Brain pericyte (primary cell): ENCODE data around the gene RPAP2.
"Not testable (repeated sequence)": the region's sequence is repeated elsewhere in the genome, so short reads cannot be mapped to it uniquely, and the experiment has no call there.

Experiments
- DNase-seq: peaks from one replicate; pipeline ENCODE4 v3.0.0-alpha.2; 2012; ENCODE audit warnings: low read depth, low spot score

The RPAP2 gene

DNA sequence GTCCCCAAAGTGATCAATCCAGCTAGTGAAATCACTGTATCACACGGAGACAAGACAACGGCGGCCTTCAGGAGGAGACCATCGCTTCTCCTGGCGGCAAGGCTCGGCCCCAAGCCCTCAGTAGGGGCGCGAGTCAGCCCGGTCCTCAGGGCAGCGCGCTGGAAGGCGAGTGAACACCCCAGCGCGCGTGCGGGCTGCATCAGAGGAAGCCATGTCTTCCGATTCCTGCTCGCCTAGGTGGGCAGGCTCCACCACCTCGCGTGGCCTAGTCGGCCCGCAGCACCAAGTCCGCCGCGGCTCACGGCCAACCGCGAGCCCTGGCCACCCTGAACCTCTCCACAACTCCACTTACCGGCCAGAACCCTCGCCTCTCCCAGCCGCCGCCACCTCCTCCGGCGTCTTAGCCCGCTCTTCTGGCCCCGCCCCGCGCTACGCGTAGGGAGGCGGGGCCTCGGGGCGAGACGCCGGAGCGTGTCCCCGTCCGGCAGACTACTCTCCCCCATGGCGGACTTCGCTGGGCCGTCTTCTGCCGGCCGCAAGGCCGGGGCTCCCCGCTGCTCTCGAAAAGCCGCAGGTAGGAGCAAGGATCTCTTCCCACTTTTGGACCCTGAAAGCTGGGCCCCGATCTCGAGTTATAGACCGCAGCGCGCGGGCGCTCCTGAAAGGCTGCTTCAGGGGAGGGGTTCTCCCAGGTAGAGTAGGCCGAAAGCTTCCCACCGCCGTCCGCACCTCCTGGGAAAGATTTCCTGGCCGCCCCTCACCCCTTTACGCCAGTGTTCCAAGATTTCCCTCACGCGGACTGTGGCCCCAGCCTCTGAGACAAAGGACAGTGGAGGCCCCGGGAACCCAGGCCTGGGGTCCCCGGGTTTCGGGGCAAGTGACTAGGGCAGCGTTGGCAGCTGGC is at the start of gene RPAP2, which contains the start of gene GLMN:
TSS of gene RPAP2 (plus strand) at position 487 of the 904 bp plus-strand sequence. CDS start at position 502, 15 bp downstream.
TSS of gene GLMN (minus strand) at position 415 of the 904 bp plus-strand sequence. CDS start 988 bp downstream, outside the sequence.
- peak; percentile 72 for DNase-seq

DNA sequence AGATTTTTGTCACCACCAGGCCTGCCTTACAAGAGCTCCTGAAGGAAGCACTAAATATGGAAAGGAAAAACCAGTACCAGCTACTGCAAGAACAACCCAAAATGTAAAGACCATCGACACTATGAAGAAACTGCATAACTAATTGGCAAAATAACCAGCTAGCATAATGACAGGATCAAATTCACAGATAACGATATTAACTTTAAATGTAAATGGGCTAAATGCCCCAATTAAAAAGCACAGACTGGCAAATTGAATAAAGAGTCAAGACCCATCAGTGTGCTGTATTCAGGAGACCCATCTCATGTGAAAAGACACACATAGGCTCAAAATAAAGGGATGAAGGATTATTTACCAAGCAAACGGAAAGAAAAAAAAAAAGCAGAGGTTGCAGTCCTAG is 44.1 kb upstream of the RPAP2 start:
- not testable (repeated sequence) for DNase-seq

DNA sequence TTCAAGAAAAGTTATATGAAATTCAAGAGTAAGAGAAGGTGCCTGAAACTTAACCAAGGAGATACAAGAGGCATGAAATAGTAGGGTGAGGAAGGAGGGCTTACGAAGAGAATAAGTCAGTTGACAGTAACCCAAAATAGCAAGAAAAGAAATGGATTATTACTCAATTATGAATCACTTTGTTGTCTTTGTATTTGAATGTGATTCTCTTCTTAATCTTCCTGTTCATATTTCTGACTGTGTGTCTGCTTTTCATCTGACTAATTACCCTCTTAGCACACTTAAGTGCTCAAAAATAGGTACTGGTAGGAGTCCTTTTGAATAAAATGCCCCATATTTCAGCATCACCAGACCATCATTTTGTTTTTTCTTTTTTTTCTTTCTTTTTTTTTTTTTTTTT is 39.5 kb upstream of the RPAP2 start:
- no peak for DNase-seq

GRCh38 chr1:92262516-92262915 is 36.3 kb upstream of the RPAP2 start:
- no peak for DNase-seq

DNA sequence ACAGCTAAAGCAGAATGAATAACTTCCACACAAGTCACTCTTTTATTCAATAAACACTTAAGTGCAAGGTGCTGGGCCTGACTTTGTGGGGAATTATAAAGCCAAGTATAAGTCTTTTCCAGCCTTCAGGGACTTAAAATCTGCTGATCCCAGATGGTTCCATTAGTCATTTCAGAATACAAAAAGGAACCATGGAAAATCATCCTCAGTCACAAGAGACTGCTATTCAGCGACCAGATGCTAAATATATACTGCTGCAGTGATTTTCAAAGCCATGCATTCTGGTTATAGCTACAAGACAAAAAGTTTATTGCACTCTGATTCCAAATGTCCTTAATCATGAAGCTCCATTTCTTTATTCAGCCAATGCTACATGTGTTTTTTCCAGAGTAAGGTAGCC is 25.8 kb upstream of the RPAP2 start:
- DNase-seq: no peak

GRCh38 chr1:92274939-92275338 is 23.9 kb upstream of the RPAP2 start:
- no peak for DNase-seq

- DNase-seq: no peak
These were observed 22.8 kb upstream of the RPAP2 start for GRCh38 chr1:92276082-92276481.

GRCh38 chr1:92277105-92277723 is 21.6 kb upstream of the RPAP2 start:
- no peak for DNase-seq

DNA sequence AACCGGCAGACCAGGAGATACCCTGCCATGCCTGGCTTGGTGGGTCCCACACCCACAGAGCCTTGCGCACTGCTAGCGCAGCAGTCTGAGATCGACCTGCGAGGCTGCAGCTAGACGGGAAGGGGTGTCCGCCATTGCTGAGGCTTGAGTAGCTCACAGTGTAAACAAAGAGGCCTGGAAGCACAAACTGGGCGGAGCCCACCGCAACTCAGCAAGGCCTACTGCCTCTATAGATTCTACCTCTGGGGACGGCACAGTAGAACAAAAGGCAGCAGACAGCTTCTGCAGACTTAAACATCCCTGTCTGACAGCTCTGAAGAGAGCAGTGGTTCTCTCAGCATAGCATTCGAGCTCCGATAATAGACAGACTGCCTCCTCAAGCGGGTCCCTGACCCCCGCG is 19.1 kb upstream of the RPAP2 start:
- DNase-seq: not testable (repeated sequence)

- not testable (repeated sequence) for DNase-seq
These were observed 17.4 kb upstream of the RPAP2 start for GRCh38 chr1:92281411-92281810.

DNA sequence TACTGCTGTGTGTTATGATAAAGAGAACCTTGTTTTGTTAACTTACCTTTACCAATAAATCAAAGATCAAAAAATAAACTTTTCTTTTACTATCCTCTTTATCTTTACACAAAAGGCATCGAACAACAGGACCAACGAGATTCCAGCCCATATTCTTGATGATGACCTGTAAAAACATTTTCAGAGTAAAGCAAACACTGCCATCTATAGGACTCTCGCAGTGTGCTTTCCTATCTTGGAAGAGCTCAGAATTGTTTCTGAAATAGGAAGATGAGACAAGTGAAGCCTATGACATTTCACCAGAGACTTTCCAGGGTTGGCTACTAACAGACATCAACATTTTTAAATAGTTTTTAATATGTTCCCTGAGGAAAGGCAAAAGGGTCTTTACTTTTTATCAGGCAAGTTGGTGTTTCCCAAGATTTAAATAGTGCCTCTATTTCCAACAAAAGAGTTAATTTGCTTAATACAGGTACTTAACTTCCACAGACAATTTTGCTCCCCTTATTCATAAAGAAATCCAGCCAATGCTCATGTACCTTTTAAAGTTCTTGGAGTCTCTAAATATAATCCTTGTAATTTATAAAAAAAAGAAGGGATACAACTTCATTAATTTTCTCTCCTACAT is 7.4 kb upstream of the RPAP2 start:
- peak; percentile 20 for DNase-seq

DNA sequence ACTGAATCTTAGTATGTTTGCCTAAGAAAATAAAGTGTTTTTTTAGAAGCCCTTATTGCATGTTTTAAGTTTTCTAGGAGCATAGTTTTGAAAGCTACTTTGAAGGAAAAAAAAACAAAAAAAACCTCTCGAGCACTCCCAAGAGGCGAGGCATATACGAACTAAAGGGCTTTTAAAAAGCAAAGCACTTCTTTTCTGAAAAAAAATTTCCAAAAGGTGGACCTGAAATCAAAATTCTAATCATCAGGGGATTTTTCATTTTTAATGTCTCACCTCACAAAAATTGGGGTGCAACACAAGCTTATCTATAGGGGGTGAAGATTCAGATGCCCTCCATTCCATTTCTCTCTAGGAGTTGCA is 666 bp upstream of the RPAP2 start:
- DNase-seq: no peak

DNA sequence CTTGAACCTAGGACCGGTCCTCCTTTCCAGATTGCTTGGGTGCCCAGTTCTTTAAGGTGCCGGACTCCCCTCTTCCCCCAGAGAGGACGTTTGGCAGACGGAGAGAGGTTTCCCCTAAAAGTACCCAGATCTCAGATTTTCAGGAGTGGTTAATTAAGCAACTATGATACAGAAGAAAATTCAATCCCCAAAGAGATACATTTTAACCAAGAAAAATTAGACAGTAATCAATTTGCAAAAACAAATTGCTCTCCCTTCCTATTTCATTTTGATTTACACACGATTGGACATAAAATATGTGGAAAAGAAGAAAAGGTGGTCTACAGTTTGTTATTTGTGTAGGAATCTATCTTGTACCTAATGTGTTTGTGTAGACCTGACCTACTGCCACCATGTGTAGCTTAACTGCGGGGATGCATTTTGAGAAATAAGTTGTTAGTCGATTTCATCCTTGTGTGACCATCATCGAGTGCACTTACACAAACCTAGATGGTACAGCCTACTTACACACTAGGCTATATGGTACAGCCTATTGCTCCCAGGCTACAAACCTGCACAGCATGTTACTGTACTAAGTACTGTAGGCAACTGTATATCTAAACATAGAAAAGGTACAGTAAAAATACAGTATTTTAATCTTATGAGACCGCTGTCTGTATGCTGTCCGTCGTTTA is 755 bp downstream of the RPAP2 start:
- DNase-seq: no peak

GRCh38 chr1:92301021-92301420 is 2.2 kb downstream of the RPAP2 start:
- DNase-seq: no peak

- no peak for DNase-seq
These were observed 7.2 kb downstream of the RPAP2 start for GRCh38 chr1:92306020-92306419.

DNA sequence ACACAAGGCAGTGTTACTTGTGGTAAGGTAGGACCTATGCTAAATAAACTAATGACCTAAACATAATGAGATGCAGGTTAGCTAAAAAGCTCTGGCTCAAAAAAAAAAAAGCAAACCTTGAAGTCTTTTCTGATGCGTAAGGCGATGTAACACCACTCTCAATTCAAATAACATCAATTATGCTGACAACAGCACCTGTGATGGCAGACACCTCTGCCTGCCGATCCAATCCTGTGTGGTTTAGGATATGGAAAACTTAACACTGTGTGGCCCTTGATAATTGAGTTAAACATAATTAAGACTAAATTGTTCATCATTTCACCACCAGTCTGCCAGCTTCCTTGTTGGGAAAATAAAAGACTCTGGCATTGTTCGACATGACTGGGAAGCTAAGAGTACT is 9.1 kb downstream of the RPAP2 start:
- DNase-seq: no peak

DNA sequence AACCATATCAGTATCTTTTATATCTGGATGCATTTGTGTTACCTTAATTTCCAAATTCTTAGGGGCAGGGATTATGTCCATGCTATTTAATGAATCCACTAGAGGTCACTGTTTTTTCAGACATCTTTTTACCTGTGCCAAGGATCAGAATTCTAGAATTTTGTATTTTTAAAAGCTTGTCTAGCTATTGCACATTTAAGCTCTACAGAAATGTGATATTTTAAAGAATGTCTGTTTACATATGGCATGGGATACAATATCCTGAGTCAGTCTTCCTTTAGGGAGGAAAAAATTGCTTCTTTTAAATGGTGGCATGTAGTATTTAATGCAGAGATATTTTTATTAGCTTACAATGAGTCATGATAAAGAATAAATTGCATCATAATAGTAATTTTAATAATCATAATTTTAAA is 11.3 kb downstream of the RPAP2 start:
- no peak for DNase-seq

GRCh38 chr1:92314024-92314423 is 15.2 kb downstream of the RPAP2 start:
- no peak for DNase-seq

DNA sequence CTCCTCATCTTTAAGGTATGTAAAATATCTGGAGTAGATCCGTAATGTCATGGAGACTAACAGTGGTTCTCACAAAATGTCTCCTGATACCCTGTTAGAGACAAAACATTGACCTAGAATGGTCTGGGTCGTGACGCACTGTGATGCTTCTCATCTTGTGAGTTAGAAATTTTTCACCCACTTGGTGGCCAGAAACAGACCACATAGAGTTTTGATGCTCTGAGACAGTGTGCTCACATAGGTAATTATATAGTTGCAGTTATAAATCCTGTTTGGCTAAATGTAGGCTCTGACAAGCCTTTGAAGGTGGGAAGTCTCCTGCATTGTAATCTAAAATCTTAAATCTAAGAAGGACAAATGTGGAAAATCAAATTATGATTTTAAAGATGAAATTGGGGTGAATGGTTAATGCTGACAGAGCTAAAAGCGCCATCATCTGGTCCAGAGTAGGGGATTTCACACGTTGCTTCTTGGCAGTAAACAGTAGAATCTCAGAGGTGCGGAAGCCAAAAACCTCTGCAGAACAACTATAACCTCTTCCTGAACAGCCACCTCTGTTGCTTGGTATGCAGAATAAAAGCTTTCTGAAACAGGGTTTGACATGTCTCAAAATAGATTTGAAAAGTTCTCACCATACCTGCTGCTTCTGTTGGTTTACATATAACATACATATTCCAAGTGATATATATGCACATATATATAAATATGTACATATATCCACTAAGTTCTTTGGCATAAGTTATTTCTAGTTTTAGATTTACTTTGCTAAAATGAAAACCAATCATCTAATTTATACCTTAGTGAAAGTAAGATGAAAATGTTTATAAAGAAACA is 17.1 kb downstream of the RPAP2 start:
- DNase-seq: no peak

DNA sequence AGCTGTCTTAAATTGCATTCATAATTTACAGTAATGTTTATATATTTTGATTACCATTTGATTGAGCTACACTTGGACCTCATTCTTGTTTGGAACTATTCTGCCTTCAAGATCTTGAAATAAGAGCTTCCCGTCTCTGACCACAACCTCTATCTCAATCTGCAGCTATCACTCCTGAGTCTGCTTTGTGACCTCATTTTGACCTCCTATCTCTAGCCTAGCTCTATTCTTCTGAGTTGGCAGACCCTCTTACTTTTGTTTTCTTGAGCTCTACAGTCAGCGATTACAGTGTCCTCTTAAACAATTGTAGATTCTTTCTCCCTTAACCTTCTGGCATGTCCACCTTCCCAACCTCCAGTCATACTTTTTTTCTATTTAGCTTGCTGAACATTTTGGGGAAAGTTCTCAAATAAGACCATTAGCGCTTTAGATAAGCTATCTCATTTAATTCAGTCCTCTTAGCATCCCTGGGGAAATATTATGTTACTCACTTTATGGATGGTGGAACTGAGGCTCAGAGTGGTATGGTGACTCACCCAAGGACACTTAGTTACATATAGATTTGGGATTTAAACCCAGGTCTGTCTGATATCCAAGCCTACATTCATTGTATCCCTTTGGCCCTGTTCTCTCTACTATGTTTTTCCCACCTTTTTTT is 19.1 kb downstream of the RPAP2 start:
- no peak for DNase-seq
